GM20431 (cell line): ENCODE measurements around the gene TTC23L.

Experiments
- in situ Hi-C: fragments of 300-500 bp; cut with MseI, MboI; formaldehyde crosslinking; loops from one replicate; pipeline ENCODE4 v1.15.0; 2020; ENCODE audit warnings: low sequenced_read_pairs; ENCODE audit not compliant: unreplicated experiment

TTC23L gene

DNA sequence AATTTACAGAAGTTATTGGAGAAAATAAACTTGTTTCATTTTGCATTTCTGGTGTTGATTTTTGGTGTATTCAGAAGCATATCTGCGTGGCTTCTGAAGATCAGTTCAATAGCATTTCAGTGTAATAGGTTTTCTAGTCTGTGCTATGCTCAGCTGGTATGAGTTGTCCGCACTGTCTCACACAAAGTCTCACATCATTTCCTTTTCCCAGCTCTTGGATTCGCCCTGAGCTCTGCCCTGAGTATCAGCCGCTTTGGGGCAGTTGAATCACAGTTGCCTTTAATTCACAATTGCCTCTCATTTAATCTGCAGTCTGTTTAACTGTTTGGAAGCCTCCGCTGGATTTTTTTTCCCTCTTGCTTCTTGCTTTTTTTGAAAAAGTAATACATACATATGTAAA is 6.4 kb upstream of the TTC23L start:
- in situ Hi-C loops = no loop called here

DNA sequence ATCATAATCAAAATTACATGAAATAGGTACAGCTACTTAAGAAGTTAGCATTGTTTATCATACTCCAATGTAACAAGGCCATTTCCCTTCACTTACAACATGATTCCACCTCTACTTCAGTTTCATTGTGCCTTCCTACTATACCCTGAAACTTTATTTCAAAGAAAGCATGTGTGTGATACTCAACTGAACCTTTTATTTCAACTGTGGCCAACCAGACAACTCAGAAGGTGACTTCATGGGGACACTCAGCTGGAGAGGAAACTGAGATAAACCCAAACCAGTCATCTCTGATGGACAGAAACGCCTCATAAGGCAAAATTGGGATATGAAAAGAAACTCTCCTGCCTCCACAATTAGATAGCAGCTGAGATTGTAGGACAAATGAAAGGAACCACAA is 5.9 kb upstream of the TTC23L start:
- in situ Hi-C loops = no loop called here

DNA sequence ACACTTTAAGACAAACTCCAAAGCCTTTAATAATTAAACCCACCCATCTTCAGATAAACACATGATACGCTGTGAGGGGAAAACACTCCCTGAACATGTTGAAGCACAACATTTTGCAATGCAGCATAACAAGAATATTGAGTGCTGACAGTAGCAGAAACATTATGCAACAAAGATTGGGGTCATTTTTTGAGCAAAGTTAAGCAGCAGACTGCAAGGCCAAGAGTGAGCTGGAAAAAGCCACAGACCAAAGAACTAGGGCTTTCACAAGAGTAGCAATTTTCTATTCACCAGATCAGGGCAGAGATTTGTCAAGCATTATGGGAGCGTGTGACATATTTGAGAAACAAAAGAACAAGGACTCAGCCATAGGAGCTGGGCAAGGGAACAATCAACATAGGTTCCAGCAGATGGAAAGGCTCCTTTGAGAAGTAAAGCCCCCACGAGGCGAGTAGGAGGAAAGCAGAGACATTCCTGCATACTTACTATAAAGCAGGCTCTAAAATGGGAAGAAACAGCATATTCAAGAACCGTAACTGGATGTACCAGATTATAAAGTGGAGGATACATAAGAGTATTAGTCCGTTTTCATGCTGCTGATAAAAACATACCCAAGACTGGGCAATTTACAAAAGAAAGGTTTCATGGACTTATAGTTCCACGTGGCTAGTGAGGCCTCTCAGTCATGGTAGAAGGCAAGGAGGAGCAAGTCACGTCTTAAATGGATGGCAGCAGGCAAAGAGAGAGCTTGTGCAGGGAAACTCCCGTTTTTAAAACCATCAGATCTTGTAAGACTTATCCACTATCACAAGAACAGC is 4.8 kb upstream of the TTC23L start:
- in situ Hi-C loops = no loop called here

DNA sequence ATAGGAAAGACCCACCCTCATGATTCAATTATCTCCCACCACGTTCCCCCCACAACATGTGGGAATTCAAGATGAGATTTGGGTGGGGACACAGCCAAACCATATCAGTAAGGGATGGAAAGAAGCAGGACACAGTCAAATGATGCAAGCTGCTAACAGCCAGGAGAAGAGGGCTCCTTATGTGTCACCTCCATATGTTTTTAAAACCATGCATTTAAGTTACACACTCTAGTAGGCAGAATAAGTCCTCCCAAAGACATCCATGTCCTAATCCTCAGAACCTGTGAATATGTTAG is 4.2 kb upstream of the TTC23L start:
- in situ Hi-C loops = no loop called here

DNA sequence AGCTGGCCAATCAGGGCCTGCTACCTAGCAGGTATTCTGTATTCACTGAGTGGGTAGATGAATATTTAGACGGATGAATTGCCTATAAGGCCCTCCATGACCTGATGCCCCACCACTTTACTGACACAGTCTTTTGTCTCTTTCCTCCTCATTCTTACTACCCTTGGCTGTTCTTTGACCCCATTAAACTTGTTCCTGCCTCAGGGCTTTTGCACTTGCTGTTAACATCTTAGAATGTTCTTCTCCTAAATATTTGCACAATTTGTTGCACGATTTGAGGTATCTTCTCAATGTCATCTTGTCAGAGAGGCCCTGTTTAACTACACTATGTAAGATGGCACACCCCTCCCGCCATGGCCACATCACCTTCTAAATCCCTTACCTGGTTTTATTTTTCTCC is 3.3 kb upstream of the TTC23L start:
- in situ Hi-C loops = no loop called here

DNA sequence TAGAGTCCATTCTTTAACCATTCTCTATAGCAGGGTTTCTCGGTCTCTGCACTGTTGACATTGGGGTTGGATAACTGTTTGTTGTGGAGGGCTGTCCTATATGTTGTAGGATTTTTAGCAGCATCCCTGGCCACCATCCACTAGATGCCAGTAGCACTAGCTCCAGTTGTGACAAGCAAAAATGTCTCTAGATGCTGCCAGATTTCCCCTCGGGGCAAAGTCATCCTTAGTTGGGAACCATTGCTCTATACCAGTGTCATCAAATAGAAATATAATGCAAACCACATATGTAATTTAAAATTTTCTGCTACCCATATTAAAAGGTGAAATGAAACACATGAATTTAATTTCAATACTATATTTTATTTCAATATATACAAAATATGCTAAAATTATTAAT is 2.9 kb downstream of the TTC23L start:
- in situ Hi-C loops = no loop called here

DNA sequence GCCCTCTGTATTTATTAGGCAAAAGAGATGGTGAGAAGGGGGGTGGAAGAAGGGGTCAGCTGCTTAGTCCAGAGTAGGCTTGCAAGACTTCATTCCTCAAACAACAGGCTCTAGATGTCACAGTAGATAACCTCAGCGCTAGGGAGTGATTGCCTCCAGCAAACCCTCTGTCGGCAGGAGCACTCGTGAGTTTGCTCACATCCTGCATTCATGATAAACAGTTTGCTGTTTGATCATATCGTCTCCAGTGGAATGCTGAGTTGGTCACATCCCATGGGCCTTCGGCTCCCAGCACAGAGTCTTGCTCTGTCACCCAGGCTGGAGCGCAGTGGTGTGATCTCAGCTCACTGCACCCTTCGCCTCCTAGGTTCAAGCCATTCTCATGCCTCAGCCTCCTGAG is 3.6 kb downstream of the TTC23L start:
- in situ Hi-C loops = no loop called here

DNA sequence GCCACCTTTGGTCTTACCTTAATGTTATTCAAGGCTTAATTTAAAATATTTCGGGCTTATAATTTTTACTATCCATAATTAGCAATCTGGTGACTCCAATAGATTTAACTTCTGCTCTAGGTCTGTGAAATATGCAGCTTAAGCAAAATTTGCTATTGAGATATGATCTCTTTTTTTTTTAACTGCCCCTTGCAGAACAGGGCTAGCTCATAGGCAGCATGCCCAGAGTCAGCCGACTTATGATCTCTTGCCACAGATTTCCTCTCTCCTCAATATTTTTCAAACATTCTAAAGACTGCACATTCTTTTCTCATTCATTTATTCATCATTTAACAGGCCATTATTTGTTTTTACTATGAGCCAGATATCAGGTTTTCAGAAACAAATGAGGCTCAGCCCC is 4.5 kb downstream of the TTC23L start:
- in situ Hi-C loops = no loop called here

DNA sequence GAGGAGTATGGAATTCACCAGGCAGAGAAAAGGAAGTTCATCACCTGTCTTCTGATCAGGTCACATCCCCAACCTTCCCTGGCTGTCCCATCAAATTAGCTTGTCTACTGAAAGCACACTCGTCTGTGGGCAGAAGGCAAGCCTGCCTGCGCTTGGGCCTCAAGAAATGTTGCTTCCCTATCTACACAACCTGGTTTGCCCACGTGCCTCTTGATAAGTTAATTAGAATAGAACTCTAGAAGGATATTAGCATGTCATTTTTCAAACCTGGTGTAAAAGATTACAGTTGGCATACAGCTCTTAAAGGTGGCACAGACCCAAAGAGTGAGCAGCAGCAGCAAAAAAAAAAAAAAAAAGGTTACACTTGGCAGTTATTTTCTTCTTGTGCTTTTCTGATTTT is 5.1 kb downstream of the TTC23L start:
- in situ Hi-C loops = no loop called here

DNA sequence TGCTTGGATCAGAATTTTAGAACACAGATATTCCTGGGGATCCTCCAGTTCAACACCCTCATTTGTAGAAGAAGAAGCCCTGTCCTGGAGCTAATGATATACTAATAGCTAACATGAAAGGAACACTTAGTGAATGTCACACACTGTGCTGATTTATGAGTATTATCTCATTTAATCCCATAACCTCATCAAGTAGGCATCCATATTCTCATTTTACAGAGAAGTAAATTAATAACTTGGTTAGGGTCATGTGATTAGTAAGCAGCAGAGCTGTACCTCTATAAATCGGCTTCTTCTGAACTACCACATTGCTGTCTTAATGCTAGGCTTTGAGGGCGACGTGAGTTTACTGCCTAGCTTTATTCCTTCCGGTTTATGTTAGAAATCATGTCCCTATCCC is 6.0 kb downstream of the TTC23L start:
- in situ Hi-C loops = no loop called here

DNA sequence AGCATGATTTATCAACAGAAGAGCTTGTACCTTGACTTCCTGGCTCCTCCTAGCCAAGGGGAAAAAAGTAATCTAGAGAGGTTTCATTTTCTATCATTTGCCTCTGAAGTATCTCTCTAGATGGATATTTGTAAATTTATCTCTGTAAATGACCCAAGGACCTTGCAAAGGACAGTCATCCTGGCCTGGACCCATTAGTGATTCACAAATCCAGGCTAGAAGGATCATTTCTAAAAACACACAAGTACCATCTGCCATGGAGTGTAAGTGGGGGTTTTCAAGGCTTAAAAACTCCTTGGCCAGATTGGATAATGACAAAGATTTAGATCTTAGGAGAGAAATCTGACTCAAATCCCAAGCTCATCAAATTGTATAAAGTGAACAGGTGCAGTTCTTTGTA is 8.1 kb downstream of the TTC23L start:
- in situ Hi-C loops = no loop called here

DNA sequence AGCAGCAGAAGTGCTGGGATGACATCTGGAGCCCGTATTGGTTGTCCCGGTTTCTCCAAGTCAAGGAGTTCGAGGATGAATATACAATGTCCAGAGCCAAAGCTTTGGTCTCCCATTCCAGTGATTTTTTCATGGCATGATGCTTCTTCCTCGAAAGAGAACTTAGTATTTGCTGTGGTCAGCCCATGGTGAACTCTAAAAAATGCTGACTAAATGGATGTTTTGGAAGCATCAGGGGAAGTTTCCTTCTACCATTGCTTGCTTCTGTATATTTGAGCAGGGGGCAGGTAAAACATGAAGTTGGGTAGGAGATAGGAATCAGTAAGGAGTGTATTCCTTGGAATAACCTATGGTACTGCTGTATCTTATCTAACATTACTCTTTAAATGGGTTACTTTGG is 8.6 kb downstream of the TTC23L start:
- in situ Hi-C loops = no loop called here

DNA sequence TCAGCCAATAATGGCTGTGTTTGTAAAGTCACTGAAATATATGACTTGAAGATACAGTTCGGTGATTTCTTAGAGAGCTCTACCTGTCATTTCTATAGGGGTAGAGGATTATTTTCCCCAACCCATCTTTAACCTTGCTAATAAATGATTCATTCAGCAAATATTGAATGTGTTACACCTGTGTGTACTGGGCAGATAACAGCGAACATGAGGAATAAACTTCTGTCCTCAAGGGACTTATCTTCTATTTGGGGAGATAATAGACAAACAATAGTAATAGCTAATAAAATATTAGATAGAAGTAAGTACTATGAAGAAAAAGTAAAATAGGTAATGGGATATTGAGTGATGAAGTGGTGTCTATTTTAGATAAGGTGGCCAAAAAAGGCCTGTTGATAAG is 9.3 kb downstream of the TTC23L start:
- in situ Hi-C loops = no loop called here

DNA sequence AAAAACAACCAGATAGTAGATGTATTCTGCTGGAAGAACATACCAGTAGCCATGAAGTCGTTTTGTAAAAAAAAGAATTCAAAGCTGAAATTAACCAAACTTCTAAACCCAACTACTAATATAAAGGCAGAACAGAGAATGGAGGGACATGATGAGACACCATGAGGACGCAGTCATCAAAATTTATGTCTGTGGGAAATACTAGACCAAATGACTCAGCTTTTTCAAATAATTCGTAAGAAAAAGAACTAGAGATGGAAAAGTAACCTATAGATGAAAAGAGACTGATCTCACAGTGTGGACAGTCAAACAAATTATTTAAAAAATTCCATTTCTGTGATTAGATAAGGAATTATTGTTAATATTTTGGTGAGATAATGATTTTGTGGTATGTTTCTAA is 10.3 kb downstream of the TTC23L start:
- in situ Hi-C loops = no loop called here

DNA sequence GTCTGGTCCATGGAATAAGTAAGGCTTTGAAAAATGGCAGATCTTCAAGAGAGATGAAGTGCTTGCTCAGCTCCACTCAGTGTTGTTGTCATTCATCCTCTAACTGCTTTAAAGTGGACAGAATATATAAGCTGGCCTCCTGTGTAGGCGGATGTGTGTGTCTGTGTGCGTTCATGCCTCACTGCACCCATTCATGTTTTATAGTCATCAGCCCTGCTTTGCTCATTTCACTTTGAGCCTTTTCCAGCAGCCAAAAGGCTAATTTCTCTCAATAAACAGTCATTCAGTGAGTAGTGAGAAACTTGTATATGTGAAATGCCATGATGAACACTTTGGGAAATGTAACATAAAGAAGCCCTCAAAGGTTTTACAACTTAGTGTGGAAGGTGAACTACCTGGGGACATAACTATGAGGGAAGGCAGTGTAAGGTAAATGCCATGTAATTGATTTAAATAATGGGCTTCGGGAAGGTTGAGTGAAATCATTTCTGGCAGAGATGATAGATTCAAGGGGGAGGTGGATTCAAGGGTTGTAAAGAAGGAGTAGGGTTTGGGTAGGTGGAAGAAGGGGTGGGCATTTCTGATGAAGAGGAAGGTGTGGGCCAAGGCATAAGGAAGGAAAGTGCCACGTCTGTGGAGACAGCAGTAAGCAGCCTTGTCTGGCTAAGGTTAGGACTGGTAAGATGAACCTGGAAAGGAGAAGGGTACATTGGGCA is 15.7 kb downstream of the TTC23L start:
- in situ Hi-C loops = no loop called here

DNA sequence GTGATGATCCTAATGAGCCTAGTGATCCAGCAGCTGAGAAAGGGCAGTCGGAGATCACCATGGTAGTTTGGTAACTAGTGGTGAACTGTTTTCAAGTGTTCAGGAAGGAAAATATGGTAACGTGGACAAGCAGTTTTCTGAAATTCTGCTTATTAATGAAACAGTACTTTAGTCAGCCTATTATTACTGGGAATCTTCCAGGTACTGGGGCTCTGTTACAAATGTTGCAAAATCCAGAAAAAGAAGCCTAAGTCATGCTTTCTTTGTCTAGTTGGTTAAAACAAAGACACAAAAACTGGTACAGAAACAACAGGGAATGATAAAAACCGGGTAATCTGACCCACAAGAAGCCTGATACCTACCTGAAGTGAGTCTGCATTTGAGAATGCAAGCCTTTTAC is 18.2 kb downstream of the TTC23L start:
- in situ Hi-C loops = no loop called here

DNA sequence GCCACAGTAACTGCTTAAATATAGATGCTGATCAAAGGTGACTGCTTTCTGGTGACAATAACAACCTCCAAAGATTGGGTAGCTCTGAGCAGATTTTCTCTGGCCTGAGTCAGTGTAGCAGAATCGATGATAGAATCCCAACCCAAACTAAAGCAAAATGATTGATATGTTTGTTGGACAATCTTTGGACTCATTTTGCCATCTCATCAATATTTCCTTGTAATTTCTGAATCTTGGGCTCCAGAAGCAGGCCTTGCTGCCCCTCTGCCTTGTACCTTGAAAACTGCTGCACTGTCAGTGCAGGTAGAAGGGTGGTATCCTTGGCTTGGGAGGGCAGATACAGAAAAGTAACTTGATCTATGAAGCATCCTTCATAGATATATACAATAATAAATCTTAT is 18.9 kb downstream of the TTC23L start:
- in situ Hi-C loops = no loop called here

DNA sequence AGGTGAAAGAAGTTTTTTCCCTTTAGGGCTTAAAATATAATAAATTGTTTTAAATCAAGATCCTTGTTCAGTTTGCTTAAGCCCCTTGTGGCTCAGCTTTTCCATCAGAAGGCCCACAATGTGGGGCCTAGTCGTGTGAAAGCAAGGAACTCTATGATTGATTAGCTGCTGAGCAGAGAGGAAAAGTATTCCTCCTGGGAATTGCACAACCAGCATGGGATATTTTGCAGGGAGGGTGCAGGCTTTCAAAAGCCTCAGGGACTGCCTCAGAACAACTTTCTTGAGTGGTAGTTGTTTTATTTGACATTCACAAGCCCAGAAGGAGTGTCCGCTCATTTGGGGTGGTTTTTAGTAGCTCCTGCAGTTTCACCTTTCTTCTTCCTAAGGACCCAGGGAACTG is 19.8 kb downstream of the TTC23L start:
- in situ Hi-C loops = no loop called here

DNA sequence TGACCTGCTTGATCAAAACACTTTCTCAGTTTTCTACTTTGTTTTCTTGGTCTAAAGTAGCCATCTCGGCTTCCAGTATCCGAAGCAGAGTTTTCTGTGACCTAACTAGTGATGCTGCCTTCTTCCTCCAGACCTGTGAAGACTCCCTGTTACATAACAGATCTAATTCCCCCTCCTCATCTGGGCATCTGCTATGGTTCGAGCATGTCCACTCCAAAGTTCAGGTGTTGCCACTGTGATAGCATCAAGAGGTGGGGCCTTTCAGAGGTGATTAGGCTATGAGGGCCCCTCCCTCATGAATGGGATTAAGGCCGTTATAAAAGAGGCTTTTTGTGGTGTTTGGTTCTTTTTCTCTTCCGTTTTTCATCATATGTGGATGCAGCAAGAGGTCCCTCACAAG is 20.3 kb downstream of the TTC23L start:
- in situ Hi-C loops = no loop called here

DNA sequence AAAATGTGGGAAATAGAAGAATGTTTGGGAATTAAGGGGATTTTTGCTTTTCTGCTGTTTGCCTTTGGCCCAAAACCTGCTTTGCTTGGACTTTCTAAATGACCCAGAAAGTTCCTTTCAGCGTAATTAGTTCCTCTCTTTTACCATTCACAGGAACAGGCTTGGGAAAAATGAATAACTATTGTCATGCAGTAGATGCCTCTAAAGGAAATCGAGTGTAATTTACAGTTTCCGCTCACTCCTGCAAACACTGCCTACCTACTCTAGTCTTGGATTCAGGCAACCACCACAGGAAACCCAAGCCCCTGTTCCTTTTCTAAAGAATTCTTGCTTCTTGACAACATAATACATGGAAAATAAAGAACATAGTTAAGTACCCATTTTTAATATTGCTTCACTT is 25.0 kb downstream of the TTC23L start:
- in situ Hi-C loops = no loop called here

DNA sequence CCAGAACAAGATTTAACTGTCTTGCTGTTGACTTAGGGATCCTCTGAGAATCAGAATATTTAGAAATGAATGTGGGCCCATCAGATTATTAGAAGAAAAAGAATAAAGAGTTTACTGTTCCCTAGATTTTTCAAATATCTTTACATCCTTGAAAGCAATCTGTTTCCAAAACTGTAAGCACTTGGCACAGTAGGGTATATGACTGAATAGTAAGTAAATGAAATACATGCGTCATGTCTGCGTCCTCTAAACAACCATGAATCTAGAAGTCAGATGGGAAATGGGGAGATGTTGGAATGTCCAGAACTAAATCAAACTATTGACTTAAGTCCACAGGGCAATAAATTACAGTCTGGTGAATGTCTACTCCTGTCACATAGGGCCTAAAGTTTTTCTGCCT is 26.1 kb downstream of the TTC23L start:
- in situ Hi-C loops = no loop called here

DNA sequence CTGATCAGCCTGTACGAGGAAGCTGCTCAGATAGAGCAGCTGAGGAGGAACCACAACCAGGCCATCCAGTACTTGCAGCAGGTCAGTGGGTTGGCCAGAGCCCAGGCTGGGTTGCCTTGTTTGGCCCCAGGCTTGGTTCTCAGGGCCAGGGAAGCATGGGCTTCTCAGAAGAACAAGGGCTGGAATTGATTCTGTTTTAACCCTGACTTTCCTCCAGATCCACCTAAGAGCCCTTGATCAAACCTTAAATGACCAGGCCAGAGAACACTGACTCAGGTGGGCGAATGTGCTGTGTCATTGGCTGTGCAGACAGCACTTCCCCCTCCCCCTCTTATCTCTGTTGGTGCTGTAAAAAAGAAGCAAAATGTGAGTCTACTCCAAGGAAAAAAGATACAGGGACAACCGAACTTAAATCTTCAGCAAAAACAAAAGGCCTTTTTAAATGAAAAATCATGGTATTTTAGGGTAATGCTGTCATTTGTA is 28.1 kb downstream of the TTC23L start:
- in situ Hi-C loops = no loop called here
